ENCODE measurements around the gene ARAF. TPM values are rescaled to one million over a fixed set of nuclear protein-coding genes. Genes with fewer than 3 reads are reported as not detected.

The ARAF gene
- total RNA-seq, 1 experiment from 2014 or later: 35.4 TPM

- Histone ChIP-seq H4K20me1 (ENCODE audit: insufficient read depth) (no peaks in the 10 kb centered on the region), H3K27me3 (ENCODE audit: insufficient read depth, low read length) (no peaks in the 10 kb centered on the region), H3K4me1 (ENCODE audit: control insufficient read depth in 1 of 2, insufficient read depth in 2 of 2, low read length in 2 of 2) (peaks cover 0 to 16% of the 10 kb centered on the region in 2 experiments; a peak in 2 of 4 replicates), H3K9me3 (ENCODE audit: control insufficient read depth in 1 of 2, insufficient read depth in 1 of 2, low read depth in 1 of 2, low read length in 2 of 2) (no peaks in the 10 kb centered on the region), H2AFZ (ENCODE audit: low read depth, low read length, poor library complexity, severe bottlenecking) (no peak overlapping the region), H3K36me3 (ENCODE audit: control insufficient read depth in 1 of 2, insufficient read depth in 2 of 2, low read length in 2 of 2) (no peaks in the 10 kb centered on the region), H3K9ac (ENCODE audit: low read length) (no peak overlapping the region), H3K4me3 (replicated peaks in 1 of 2; ENCODE audit: low read depth in 1 of 2, low read length in 2 of 2) (no peak overlapping the region), H3K27ac (ENCODE audit: low read depth, low read length) (no peak overlapping the region), H3K9me2 (ENCODE audit: insufficient read depth) (no peaks in the 10 kb centered on the region), H3K4me2 (ENCODE audit: low read length) (no peak overlapping the region), H3K79me2 (ENCODE audit: insufficient read depth, low read length) (no peaks in the 10 kb centered on the region)
- ATAC-seq: no peak
- intact Hi-C loops (cut with micrococcal nuclease): no loop called here
- no TSS peak for BruUV-seq (replicated peaks)
- CTCF ChIA-PET: no interaction called here
- TF ChIP-seq CBX3 (IDR thresholded peaks at IDR 0.05; ENCODE audit: low read depth) (no peak), CEBPB (IDR thresholded peaks at IDR 0.05; ENCODE audit: low read depth) (no peak), POLR2AphosphoS5 (IDR thresholded peaks at IDR 0.05; ENCODE audit: low read depth, low read length) (no peak), EGR1 (IDR thresholded peaks at IDR 0.05; ENCODE audit: low read depth) (no peak), ATF3 (IDR thresholded peaks at IDR 0.05) (no peak), MAX (IDR thresholded peaks at IDR 0.05) (no peak), JUND (IDR thresholded peaks at IDR 0.05) (no peak), ELF1 (IDR thresholded peaks at IDR 0.05; ENCODE audit: borderline replicate concordance, low read depth) (no peak), SP1 (IDR thresholded peaks at IDR 0.05; ENCODE audit: low read depth) (no peak), YY1 (IDR thresholded peaks at IDR 0.05; ENCODE audit: extremely low read depth, insufficient replicate concordance, low read depth, low read length) (no peak), EZH2 (IDR thresholded peaks at IDR 0.05) (no peak), SRF (IDR thresholded peaks at IDR 0.05; ENCODE audit: low read depth) (no peak), POLR2A (IDR thresholded peaks at IDR 0.05; ENCODE audit: borderline replicate concordance, extremely low read depth, insufficient read depth, insufficient read length) (no peak), RAD21 (IDR thresholded peaks at IDR 0.05; ENCODE audit: low read depth) (no peak)
- DNase-seq (ENCODE audit: low read depth, low spot score): no peak
- POLR2A ChIA-PET: no interaction called here
- RAD21 ChIA-PET (ENCODE audit: low non-redundant PET in 1 of 2, low total read pairs in 2 of 2, uncharacterized antibody in 2 of 2, unreplicated experiment in 2 of 2): no interaction called here
Observed at GRCh38 chrX:47514533-47515235, 46.3 kb upstream of the ARAF start.

Measured in HCT116 (cell line).